Breast epithelium (tissue), 4 donors: Measurements from ENCODE around the gene TMF1. TPM values are rescaled to one million over a fixed set of nuclear protein-coding genes. Genes with fewer than 3 reads are reported as not detected.

ENCODE experiments used
- DNase-seq, 2 donors: peaks; one replicate each; pipeline ENCODE4 v3.0.0-alpha.2; 2019; ENCODE audit warnings: low spot score in 2 of 2
- H3K27ac ChIP-seq, 2 donors: fragments of 200-600 bp; sonication (generic) in 1 of 2; one replicate each; pipeline ENCODE4 v1.5.1; 2016 to 2019; ENCODE audit warnings: mild to moderate bottlenecking in 1 of 2
- H3K27me3 ChIP-seq, 2 donors: fragments of 200-600 bp; sonication (generic) in 1 of 2; one replicate each; pipeline versions ENCODE4 v1.5.1 to v1.6.0; 2017 to 2019; ENCODE audit warnings: control low read depth in 1 of 2, mild to moderate bottlenecking in 1 of 2
- H3K36me3 ChIP-seq: fragments of 200-600 bp; one replicate; pipeline ENCODE4 v1.5.1; 2019
- H3K4me1 ChIP-seq, 2 donors: fragments of 200-600 bp; sonication (generic); one replicate each; pipeline ENCODE4 v1.5.1; 2016 to 2019; ENCODE audit warnings: control low read depth in 1 of 2
- H3K4me3 ChIP-seq, 3 donors: fragments of 200-600 bp; sonication (generic); 1 replicate in 2 of 3; 2 replicates in 1 of 3; pipeline ENCODE4 v1.5.1; 2016 to 2019; ENCODE audit warnings: mild to moderate bottlenecking in 3 of 3, moderate library complexity in 2 of 3
- H3K9me3 ChIP-seq, 2 donors: fragments of 200-600 bp; sonication (generic) in 1 of 2; one replicate each; pipeline ENCODE4 v1.5.1; 2016 to 2019; ENCODE audit warnings: control low read depth in 1 of 2
- CTCF ChIP-seq, 3 donors: fragments of 450-650 bp; IDR thresholded peaks; one replicate each; pipeline ENCODE4 v1.5.1; 2016 to 2017; ENCODE audit warnings: antibody characterized with exemption in 3 of 3, mild to moderate bottlenecking in 3 of 3, moderate library complexity in 3 of 3
- POLR2A ChIP-seq: fragments of 450-650 bp; IDR thresholded peaks from one replicate; pipeline ENCODE4 v1.6.1; 2016; ENCODE audit warnings: antibody characterized with exemption, mild to moderate bottlenecking, moderate library complexity
- POLR2AphosphoS5 ChIP-seq, 3 donors: sonication (generic); formaldehyde crosslinking; IDR thresholded peaks; one replicate each; pipeline ENCODE4 v1.6.1; 2017; ENCODE audit warnings: antibody characterized with exemption in 3 of 3
- intact Hi-C: fragments of 100-400 bp; cut with DNase I; formaldehyde crosslinking; loops from one replicate; pipeline ENCODE4 v1.15.1; 2023; ENCODE audit warnings: low total_unique reads
- total RNA-seq, 3 donors: library from RNA; depleted of rRNA; stranded (reverse); fragments of >200 nt; gene quantifications; one replicate each; pipeline ENCODE4 v1.1.0, GENCODE V29; 2016

The TMF1 gene
- total RNA-seq, 3 donors from 2014 or later = 33.4 to 61.5 (median 50.1) TPM

GRCh38 chr3:69082805-69083204 lies 30.7 kb upstream of the TMF1 start:
- H3K27me3 ChIP-seq = no peaks in the 10 kb centered on the region
- H3K36me3 ChIP-seq = no peaks in the 10 kb centered on the region
- peaks cover 0 to 17% of the 10 kb centered on the region in 2 donors for H3K4me1 ChIP-seq
- TF ChIP-seq POLR2AphosphoS5 (IDR thresholded peaks at IDR 0.05) (no peak), POLR2A (no peak), CTCF (IDR thresholded peaks at IDR 0.05) (no peak)
- DNase-seq = no peak
- intact Hi-C loops = no loop called here
- H3K9me3 ChIP-seq = no peaks in the 10 kb centered on the region
- H3K27ac ChIP-seq = peak overlapping the region; percentile 34 to 68
- H3K4me3 ChIP-seq = no peak overlapping the region

GRCh38 chr3:69082361-69082760 lies 30.2 kb upstream of the TMF1 start:
- Histone ChIP-seq H3K27ac (peak overlapping the region; percentile 34 to 68), H3K36me3 (no peaks in the 10 kb centered on the region), H3K4me1 (peaks cover 0 to 13% of the 10 kb centered on the region in 2 donors), H3K4me3 (no peak overlapping the region), H3K27me3 (no peaks in the 10 kb centered on the region), H3K9me3 (no peaks in the 10 kb centered on the region)
- TF ChIP-seq POLR2A (no peak), CTCF (IDR thresholded peaks at IDR 0.05) (no peak), POLR2AphosphoS5 (IDR thresholded peaks at IDR 0.05) (no peak)
- intact Hi-C loops = no loop called here
- no peak for DNase-seq

GRCh38 chr3:69081583-69082262 lies 29.6 kb upstream of the TMF1 start:
- intact Hi-C loops = no loop called here
- TF ChIP-seq POLR2AphosphoS5 (IDR thresholded peaks at IDR 0.05) (no peak), CTCF (IDR thresholded peaks at IDR 0.05) (no peak), POLR2A (no peak)
- H3K27ac ChIP-seq = peak overlapping the region; percentile 7 to 34

GRCh38 chr3:69080233-69080920 lies 28.2 kb upstream of the TMF1 start, which contains the start of gene UBA3:
TSS of gene UBA3 (minus strand) at chr3:69080365. CDS start at chr3:69080353, 12 bp downstream.
- intact Hi-C loops = no loop called here
- Histone ChIP-seq H3K36me3 (no peaks in the 10 kb centered on the region), H3K27me3 (no peaks in the 10 kb centered on the region), H3K4me1 (peaks cover 0 to 7% of the 10 kb centered on the region in 2 donors), H3K4me3 (peak within 1 kb of the TSS; percentile 75 to 98 (median 81)), H3K9me3 (no peaks in the 10 kb centered on the region), H3K27ac (peak within 1 kb of the TSS; percentile 76 to 90)
- TF ChIP-seq POLR2AphosphoS5 (IDR thresholded peaks at IDR 0.05) (peak in 2 of 3 donors; percentile 28 to 75), POLR2A (no peak)
- DNase-seq = peak; percentile 87 to 92

More at GRCh38 chr3:69081583-69082262, 29.6 kb upstream of the TMF1 start:
- no peaks in the 10 kb centered on the region for H3K9me3 ChIP-seq
- H3K36me3 ChIP-seq = no peaks in the 10 kb centered on the region
- H3K4me3 ChIP-seq = no peak overlapping the region
- no peak for DNase-seq
- peaks cover 0 to 7% of the 10 kb centered on the region in 2 donors for H3K4me1 ChIP-seq
- H3K27me3 ChIP-seq = no peaks in the 10 kb centered on the region

DNA sequence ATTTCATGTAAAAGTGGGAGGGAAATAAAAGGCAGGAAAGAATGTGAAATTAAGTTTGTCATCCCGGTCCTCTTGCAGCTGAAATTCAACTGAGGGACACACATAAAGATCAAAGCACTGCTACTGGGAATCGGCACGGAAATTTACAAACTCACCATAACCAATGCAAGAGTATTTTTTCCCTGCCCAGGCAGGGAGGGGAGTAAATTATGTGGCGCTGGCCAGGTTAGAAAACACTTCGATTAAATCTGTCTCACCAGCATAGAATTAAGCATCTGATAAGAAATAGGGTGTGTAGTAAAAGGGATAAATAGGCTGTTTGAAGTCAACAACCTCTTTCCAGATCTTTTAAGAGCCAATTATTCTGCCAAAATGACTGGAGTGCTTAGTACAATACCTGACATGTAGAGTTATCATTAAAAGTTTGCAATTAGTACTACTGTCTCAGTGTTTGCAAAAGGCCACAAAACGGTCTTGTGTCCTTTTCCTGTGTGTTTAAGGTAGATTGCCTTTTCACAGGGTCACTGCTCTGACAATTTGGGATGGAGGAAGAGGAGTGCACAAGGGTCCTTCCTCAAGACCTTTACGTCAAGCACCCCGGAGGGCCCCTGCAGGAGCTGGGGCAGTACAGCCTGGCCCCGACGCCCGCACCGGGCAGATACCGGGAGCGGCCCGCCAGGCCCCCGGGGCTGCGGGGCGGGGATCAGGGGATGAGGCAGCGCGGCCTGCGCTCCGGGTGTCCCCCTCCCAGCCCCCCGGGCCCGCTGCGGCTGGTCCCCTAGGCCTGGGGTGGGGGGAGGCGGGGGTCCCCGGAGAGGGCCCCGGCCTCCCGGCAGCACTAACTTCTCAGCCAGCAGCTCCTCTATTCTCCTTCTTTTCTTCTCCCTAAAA lies 27.4 kb upstream of the TMF1 start:
- no peak for DNase-seq
- intact Hi-C loops = no loop called here
- Histone ChIP-seq H3K27ac (peak overlapping the region; percentile 76 to 90), H3K4me3 (peak overlapping the region; percentile 75 to 98 (median 81)), H3K27me3 (no peaks in the 10 kb centered on the region), H3K4me1 (peaks cover 0 to 7% of the 10 kb centered on the region in 2 donors), H3K9me3 (no peaks in the 10 kb centered on the region), H3K36me3 (no peaks in the 10 kb centered on the region)
- TF ChIP-seq POLR2A (no peak), POLR2AphosphoS5 (IDR thresholded peaks at IDR 0.05) (no peak), CTCF (IDR thresholded peaks at IDR 0.05) (no peak)
